Activated effector memory CD4-positive, alpha-beta T cell treated with Interleukin-2 at 50 U/mL for 16 hours (primary cell): ENCODE data around the gene GPD1L.
"Not testable (repeated sequence)": the region's sequence is repeated elsewhere in the genome, so short reads cannot be mapped to it uniquely, and the experiment has no call there.

ENCODE experiments used
- DNase-seq: peaks from one replicate; pipeline ENCODE4 v3.0.0-alpha.2; 2020

GPD1L gene

GRCh38 chr3:32106929-32107362, 526 bp downstream of the GPD1L start:
- DNase-seq: no peak

- not testable (repeated sequence) for DNase-seq
Measured at GRCh38 chr3:32108224-32108623, 1.8 kb downstream of the GPD1L start.

GRCh38 chr3:32109256-32109655, 2.8 kb downstream of the GPD1L start:
- no peak for DNase-seq

- no peak for DNase-seq
Measured at GRCh38 chr3:32110233-32110760, 3.9 kb downstream of the GPD1L start.

GRCh38 chr3:32111560-32111959, 5.1 kb downstream of the GPD1L start:
- DNase-seq: no peak

- DNase-seq: no peak
Measured at GRCh38 chr3:32113566-32113965, 7.1 kb downstream of the GPD1L start.

- no peak for DNase-seq
Measured at GRCh38 chr3:32113981-32114545, 7.6 kb downstream of the GPD1L start.

- peak; percentile 50 for DNase-seq
Measured at GRCh38 chr3:32114546-32115386, 8.3 kb downstream of the GPD1L start.

GRCh38 chr3:32117320-32117719, 10.9 kb downstream of the GPD1L start:
- no peak for DNase-seq

- no peak for DNase-seq
Measured at GRCh38 chr3:32118215-32118614, 11.8 kb downstream of the GPD1L start.

GRCh38 chr3:32120471-32120870, 14.1 kb downstream of the GPD1L start:
- no peak for DNase-seq

- DNase-seq: no peak
Measured at GRCh38 chr3:32121137-32121536, 14.7 kb downstream of the GPD1L start.

GRCh38 chr3:32123620-32124019, 17.2 kb downstream of the GPD1L start:
- DNase-seq: no peak

GRCh38 chr3:32125012-32125411, 18.6 kb downstream of the GPD1L start:
- DNase-seq: no peak

GRCh38 chr3:32126305-32127015, 20.0 kb downstream of the GPD1L start:
- no peak for DNase-seq

GRCh38 chr3:32127219-32127826, 20.9 kb downstream of the GPD1L start:
- DNase-seq: no peak

- no peak for DNase-seq
Measured at GRCh38 chr3:32128936-32129335, 22.5 kb downstream of the GPD1L start.

- no peak for DNase-seq
Measured at GRCh38 chr3:32129832-32130231, 23.4 kb downstream of the GPD1L start.

- no peak for DNase-seq
Measured at GRCh38 chr3:32132121-32132520, 25.7 kb downstream of the GPD1L start.

- no peak for DNase-seq
Measured at GRCh38 chr3:32132706-32133105, 26.3 kb downstream of the GPD1L start.

GRCh38 chr3:32136703-32137102, 30.3 kb downstream of the GPD1L start:
- DNase-seq: no peak

- no peak for DNase-seq
Measured at GRCh38 chr3:32137870-32138269, 31.4 kb downstream of the GPD1L start.

- no peak for DNase-seq
Measured at GRCh38 chr3:32138545-32139104, 32.2 kb downstream of the GPD1L start.
